MM.1S (cell line): ENCODE measurements around the gene BMERB1.

Source experiments
- DNase-seq: peaks from one replicate; pipeline ENCODE4 v3.0.0-alpha.2; 2015
- H2AFZ ChIP-seq: fragments of 300-600 bp; sonication (generic); 2 replicates; pipeline ENCODE4 v1.6.0; 2016; ENCODE audit warnings: antibody characterized with exemption, low read length
- H3F3A ChIP-seq: fragments of 300-600 bp; sonication (generic); 2 replicates; pipeline ENCODE4 v1.6.1; 2016; ENCODE audit warnings: mild to moderate bottlenecking, antibody characterized with exemption, low read length, moderate library complexity, mixed read lengths; ENCODE audit not compliant: insufficient read depth
- H3K27ac ChIP-seq: fragments of 300-600 bp; sonication (generic); 2 replicates; pipeline ENCODE4 v1.5.1; 2016; ENCODE audit warnings: mild to moderate bottlenecking, low read length
- H3K27me3 ChIP-seq: fragments of 300-600 bp; sonication (generic); replicated peaks from 2 replicates; pipeline ENCODE4 v1.6.0; 2016; ENCODE audit warnings: low read length; ENCODE audit not compliant: insufficient read depth
- H3K36me3 ChIP-seq: fragments of 300-600 bp; sonication (generic); replicated peaks from 2 replicates; pipeline ENCODE4 v1.6.1; 2016; ENCODE audit warnings: mild to moderate bottlenecking, low read length, mixed read lengths; ENCODE audit not compliant: insufficient read depth
- H3K4me1 ChIP-seq: fragments of 300-600 bp; sonication (generic); 2 replicates; pipeline ENCODE4 v1.6.1; 2016; ENCODE audit warnings: low read length, mixed read lengths
- H3K4me2 ChIP-seq: fragments of 300-600 bp; sonication (generic); 2 replicates; pipeline ENCODE4 v1.6.0; 2016; ENCODE audit warnings: low read depth, low read length
- H3K4me3 ChIP-seq: fragments of 300-600 bp; sonication (generic); 2 replicates; pipeline ENCODE4 v1.5.1; 2016; ENCODE audit warnings: low read length, mixed read lengths
- H3K79me2 ChIP-seq: fragments of 300-600 bp; sonication (generic); 2 replicates; pipeline ENCODE4 v1.6.1; 2016; ENCODE audit warnings: mixed run types, low read length, mixed read lengths
- H3K9ac ChIP-seq: fragments of 300-600 bp; sonication (generic); 2 replicates; pipeline ENCODE4 v1.6.1; 2016; ENCODE audit warnings: low read length, mixed read lengths
- H3K9me2 ChIP-seq: fragments of 300-600 bp; sonication (generic); replicated peaks from 2 replicates; pipeline ENCODE4 v1.6.1; 2016; ENCODE audit warnings: mild to moderate bottlenecking, low read length, mixed read lengths; ENCODE audit not compliant: insufficient read depth
- H3K9me3 ChIP-seq: fragments of 300-600 bp; sonication (generic); replicated peaks from 2 replicates; pipeline ENCODE4 v1.6.1; 2016; ENCODE audit warnings: mild to moderate bottlenecking, low read length, mixed read lengths; ENCODE audit not compliant: insufficient read depth
- H4K20me1 ChIP-seq: fragments of 300-600 bp; sonication (generic); 2 replicates; pipeline ENCODE4 v1.6.1; 2016; ENCODE audit warnings: mild to moderate bottlenecking, low read length, moderate library complexity, mixed read lengths; ENCODE audit not compliant: insufficient read depth
- CTCF ChIP-seq: fragments of 300-600 bp; sonication (generic); IDR thresholded peaks from 2 replicates; pipeline ENCODE4 v1.5.1; 2016; ENCODE audit warnings: antibody characterized with exemption, low read length, mixed read lengths
- EZH2 ChIP-seq: fragments of 300-600 bp; sonication (generic); optimal IDR thresholded peaks from 2 replicates; pipeline ENCODE3; 2017; ENCODE audit warnings: low read depth, mild to moderate bottlenecking, antibody characterized with exemption, low read length, mixed read lengths
- EZH2phosphoT487 ChIP-seq: fragments of 300-600 bp; sonication (generic); IDR thresholded peaks from 2 replicates; pipeline ENCODE4 v1.6.1; 2018; ENCODE audit warnings: antibody characterized with exemption, low read length

Gene BMERB1

DNA sequence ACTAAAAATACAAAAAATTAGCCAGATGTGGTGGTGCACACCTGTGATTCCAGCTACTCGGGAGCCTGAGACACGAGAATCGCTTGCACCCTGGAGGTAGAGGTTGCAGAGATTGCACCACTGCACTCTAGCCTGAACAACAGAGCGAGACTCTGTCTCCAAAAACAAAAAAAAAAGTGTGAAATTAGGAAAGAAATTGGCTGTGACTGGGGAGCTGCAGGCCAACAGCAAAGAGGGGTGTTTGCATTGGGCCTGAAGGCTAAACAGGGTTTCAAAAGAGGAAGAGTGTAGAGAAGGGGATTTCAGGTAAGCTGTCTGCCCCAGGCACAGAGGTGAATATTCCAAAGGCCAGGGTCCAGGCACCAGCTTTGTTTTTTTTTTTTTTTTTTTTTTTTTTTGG is 9.4 kb downstream of the BMERB1 start:
- no peak overlapping the region for H3K9ac ChIP-seq
- H3K9me3 ChIP-seq, result no peaks in the 10 kb centered on the region
- no peak overlapping the region for H3K4me3 ChIP-seq
- TF ChIP-seq EZH2phosphoT487 (no peak), EZH2 (no peak), CTCF (no peak)
- H3K79me2 ChIP-seq, result no peaks in the 10 kb centered on the region
- no peak for DNase-seq
- H3K27ac ChIP-seq, result no peak overlapping the region
- no peak overlapping the region for H2AFZ ChIP-seq
- H3F3A ChIP-seq, result no peaks in the 10 kb centered on the region
- no peak overlapping the region for H3K4me2 ChIP-seq
- no peaks in the 10 kb centered on the region for H3K9me2 ChIP-seq
- H3K27me3 ChIP-seq, result no peaks in the 10 kb centered on the region
- no peaks in the 10 kb centered on the region for H4K20me1 ChIP-seq
- H3K36me3 ChIP-seq, result no peaks in the 10 kb centered on the region
- H3K4me1 ChIP-seq, result no peaks in the 10 kb centered on the region

DNA sequence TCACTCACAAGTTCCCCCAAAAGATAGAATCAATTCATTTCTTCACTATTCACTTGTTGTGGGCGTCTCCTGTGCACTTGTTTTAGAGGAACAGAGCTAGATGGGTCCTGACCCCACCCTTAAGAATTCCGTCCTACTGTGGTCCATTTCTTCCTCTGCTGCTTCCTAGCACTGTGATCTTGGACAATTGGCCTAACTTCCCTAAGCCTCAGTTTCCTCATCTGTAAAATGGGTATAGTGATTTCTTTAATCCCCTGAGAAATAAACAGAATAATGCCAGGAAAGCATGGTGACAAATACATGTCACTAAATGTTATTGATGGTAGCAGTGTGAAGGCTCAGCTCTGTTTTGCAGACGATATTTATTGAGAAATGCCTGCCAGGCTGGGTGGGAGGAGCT is 9.9 kb downstream of the BMERB1 start:
- Histone ChIP-seq H2AFZ (no peak overlapping the region), H3K9me3 (no peaks in the 10 kb centered on the region), H3K4me1 (no peaks in the 10 kb centered on the region), H3F3A (no peaks in the 10 kb centered on the region), H3K9me2 (no peaks in the 10 kb centered on the region), H3K27ac (no peak overlapping the region), H3K27me3 (no peaks in the 10 kb centered on the region), H3K9ac (no peak overlapping the region), H3K4me3 (no peak overlapping the region), H3K36me3 (no peaks in the 10 kb centered on the region), H3K79me2 (no peaks in the 10 kb centered on the region), H4K20me1 (no peaks in the 10 kb centered on the region), H3K4me2 (no peak overlapping the region)
- TF ChIP-seq EZH2phosphoT487 (no peak), CTCF (no peak), EZH2 (no peak)
- DNase-seq, result no peak

GRCh38 chr16:15445450-15445849 is 11.1 kb downstream of the BMERB1 start:
- Histone ChIP-seq H3K9me3 (no peaks in the 10 kb centered on the region), H3K27me3 (no peaks in the 10 kb centered on the region), H4K20me1 (no peaks in the 10 kb centered on the region), H3K4me3 (no peak overlapping the region), H3K9me2 (no peaks in the 10 kb centered on the region), H3K79me2 (no peaks in the 10 kb centered on the region), H3K27ac (no peak overlapping the region), H3F3A (no peaks in the 10 kb centered on the region), H3K36me3 (no peaks in the 10 kb centered on the region), H3K4me2 (no peak overlapping the region), H2AFZ (no peak overlapping the region), H3K9ac (no peak overlapping the region), H3K4me1 (no peaks in the 10 kb centered on the region)
- TF ChIP-seq CTCF (no peak), EZH2 (no peak)
- DNase-seq, result no peak
